SH-SY5Y (cell line): ENCODE data around the gene ANO10.

Experiments used
- GATA2 ChIP-seq: IDR thresholded peaks from 2 replicates; pipeline ENCODE4 v1.6.1; 2011; ENCODE audit warnings: mild to moderate bottlenecking, low read depth, low read length
- GATA3 ChIP-seq: IDR thresholded peaks from 2 replicates; pipeline ENCODE4 v1.6.1; 2011; ENCODE audit warnings: low read depth, mild to moderate bottlenecking, low read length, moderate library complexity

ANO10 gene

GRCh38 chr3:43346978-43347749 lies 274.6 kb downstream of the ANO10 start:
- TF ChIP-seq GATA3 = no peak
- no peak for TF ChIP-seq GATA2

GRCh38 chr3:43345877-43346276 lies 275.9 kb downstream of the ANO10 start:
- TF ChIP-seq GATA2 = no peak
- no peak for TF ChIP-seq GATA3

GRCh38 chr3:43345246-43345645 lies 276.6 kb downstream of the ANO10 start:
- no peak for TF ChIP-seq GATA3
- TF ChIP-seq GATA2 = no peak

- no peak for TF ChIP-seq GATA3
- TF ChIP-seq GATA2 = no peak
Observed at GRCh38 chr3:43344520-43344919, 277.3 kb downstream of the ANO10 start.

GRCh38 chr3:43343815-43344214 lies 278.0 kb downstream of the ANO10 start:
- TF ChIP-seq GATA3 = no peak
- no peak for TF ChIP-seq GATA2

- TF ChIP-seq GATA2 = no peak
- no peak for TF ChIP-seq GATA3
Observed at GRCh38 chr3:43343185-43343584, 278.6 kb downstream of the ANO10 start.

- no peak for TF ChIP-seq GATA2
- TF ChIP-seq GATA3 = no peak
Observed at GRCh38 chr3:43341788-43342187, 280.0 kb downstream of the ANO10 start.

- TF ChIP-seq GATA2 (no peak), GATA3 (no peak)
Observed at GRCh38 chr3:43340403-43340802, 281.4 kb downstream of the ANO10 start.

- TF ChIP-seq GATA2 (no peak), GATA3 (no peak)
Observed at GRCh38 chr3:43338295-43338694, 283.5 kb downstream of the ANO10 start.

GRCh38 chr3:43335799-43336198 lies 286.0 kb downstream of the ANO10 start:
- TF ChIP-seq GATA2 = no peak
- TF ChIP-seq GATA3 = no peak

- TF ChIP-seq GATA2 (no peak), GATA3 (no peak)
Observed at GRCh38 chr3:43334976-43335375, 286.8 kb downstream of the ANO10 start.

GRCh38 chr3:43331381-43331780 lies 290.4 kb downstream of the ANO10 start:
- TF ChIP-seq GATA3 = no peak
- no peak for TF ChIP-seq GATA2

GRCh38 chr3:43330981-43331380 lies 290.8 kb downstream of the ANO10 start:
- TF ChIP-seq GATA2 (no peak), GATA3 (no peak)

- no peak for TF ChIP-seq GATA2
- TF ChIP-seq GATA3 = no peak
Observed at GRCh38 chr3:43328653-43329052, 293.2 kb downstream of the ANO10 start.

GRCh38 chr3:43327582-43327979 lies 294.2 kb downstream of the ANO10 start:
- TF ChIP-seq GATA2 (no peak), GATA3 (no peak)
